GM10266 (cell line): ENCODE results near the gene WDFY4.
A peak's percentile ranks its signal among the peaks of the same experiment; 100 is the strongest.

Experiments
- DNase-seq: peaks from one replicate; pipeline ENCODE4 v3.0.0; 2012; ENCODE audit errors: extremely low spot score
- CTCF ChIP-seq: IDR thresholded peaks from 2 replicates; pipeline ENCODE4 v1.5.1; 2012; ENCODE audit warnings: mild to moderate bottlenecking, low read depth; ENCODE audit not compliant: control insufficient read depth, insufficient read depth; ENCODE audit errors: missing control alignments

WDFY4 gene

GRCh38 chr10:48976196-48976595 is 291.5 kb downstream of the WDFY4 start:
- TF ChIP-seq CTCF = peak; percentile 26
- DNase-seq = no peak

GRCh38 chr10:48978318-48978717 is 293.6 kb downstream of the WDFY4 start:
- no peak for TF ChIP-seq CTCF
- DNase-seq = no peak

DNA sequence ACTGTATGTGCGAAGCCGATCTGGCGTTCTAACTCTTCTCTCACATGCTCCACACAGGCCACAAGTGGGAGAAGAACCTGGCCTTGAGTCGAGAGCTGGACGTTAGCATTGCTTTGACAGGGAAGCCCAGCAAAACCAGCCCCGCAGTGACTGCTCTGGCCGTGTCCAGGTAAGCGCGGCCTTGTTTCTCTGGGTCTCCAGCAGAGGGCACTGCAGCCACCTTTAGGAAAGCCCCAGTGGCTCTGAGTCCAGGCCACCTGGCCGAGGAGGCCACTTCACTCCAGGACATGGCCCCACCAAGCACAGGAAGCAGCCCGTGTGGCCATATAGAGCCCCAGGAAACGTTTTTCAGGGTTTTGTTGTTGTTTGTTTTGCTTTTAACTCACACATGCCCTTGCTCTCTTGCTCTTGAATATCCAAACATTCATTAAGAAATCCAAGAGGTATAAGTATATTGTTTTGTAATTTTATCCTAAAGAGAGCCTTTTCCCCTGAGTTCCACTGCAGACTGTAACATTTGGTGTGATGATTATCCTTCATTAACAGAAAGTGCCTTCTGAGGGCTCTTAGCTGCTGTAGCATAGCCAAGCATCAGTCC is 296.7 kb downstream of the WDFY4 start:
- DNase-seq = peak; percentile 68

DNA sequence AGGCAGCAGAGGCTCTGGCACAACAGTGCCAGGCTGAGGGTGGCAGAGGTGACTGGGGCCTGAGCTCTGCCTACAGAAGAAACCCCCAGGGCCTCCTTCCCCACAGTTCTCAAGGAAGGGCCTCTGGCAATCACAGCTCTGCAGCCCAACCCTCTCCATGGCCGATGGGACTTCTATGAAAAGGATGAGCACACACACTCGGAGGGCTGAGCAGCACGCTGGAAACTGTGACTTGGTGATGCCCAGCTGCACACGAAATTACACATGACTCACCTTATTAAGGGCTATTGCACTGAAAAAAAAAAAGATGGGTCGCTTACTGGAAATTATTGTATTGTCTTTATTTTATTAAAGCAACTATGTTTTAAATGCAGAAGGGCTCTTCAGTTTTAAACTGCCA is 297.9 kb downstream of the WDFY4 start:
- TF ChIP-seq CTCF = no peak
- no peak for DNase-seq

More for the DNA sequence above, 296.7 kb downstream of the WDFY4 start:
- peak; percentile 70 for TF ChIP-seq CTCF

DNA sequence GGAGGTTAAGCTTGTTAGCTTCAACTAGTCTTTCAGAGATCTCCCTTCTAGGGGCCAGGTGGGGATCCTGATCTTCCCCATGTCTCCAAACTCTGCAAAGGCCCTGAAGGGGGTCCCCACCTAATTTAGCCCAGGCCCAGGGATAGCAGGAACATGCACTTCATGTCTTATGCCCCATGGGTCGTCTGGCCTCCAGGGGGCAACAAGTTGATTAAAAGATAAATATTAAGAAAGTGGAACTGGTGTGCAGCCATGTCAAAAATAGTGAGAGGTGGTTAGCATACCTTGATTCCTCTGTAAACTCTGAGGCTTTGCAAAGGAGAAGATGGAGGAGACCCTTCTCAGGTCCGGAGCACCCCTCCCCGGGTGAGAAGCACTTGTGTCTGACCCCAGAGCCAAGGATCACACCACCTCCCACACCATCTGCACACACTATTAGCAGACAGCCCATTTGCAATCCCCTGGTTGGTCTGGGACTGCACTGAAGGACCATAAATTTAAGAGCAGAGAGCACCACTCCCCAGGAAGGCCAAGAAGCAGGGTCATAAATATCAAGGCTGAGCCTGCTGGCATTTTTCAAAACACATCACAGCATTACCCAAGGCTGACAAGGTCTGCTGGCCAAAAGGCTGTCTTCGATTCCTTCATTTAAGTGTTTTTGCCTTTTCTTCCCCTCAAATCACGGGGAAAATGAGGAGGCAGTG is 299.1 kb downstream of the WDFY4 start:
- DNase-seq = no peak
- peak; percentile 8 for TF ChIP-seq CTCF

DNA sequence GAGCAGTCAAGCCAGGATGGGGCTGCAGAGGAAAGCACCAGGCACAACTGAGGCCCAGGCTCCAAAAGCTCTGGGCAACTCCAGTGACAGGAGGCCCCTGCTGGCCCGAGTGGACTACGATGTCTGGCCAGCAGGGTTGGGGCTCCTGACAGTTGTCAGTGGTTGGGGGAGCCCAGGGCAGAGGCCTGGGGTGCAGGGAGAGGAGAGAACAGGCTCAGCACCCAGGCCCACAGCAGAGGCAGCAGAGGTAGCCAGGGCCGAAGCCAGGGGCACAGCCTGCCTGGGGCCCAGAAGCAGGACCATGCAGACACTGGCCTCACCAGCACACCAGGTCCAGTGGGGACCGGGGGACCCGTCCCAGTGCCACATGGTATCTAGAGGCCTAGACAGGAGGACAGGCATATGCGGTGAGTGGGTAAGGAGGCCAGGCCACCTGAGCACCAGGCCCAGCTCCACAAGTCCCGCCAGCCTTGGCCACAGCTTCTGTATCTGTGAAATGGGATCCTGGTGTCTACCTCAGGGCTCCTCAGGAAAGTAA is 301.0 kb downstream of the WDFY4 start:
- no peak for TF ChIP-seq CTCF
- no peak for DNase-seq

GRCh38 chr10:48990226-48990625 is 305.6 kb downstream of the WDFY4 start:
- TF ChIP-seq CTCF = no peak
- DNase-seq = no peak
